Right lobe of liver (tissue), 4 donors: Measurements from ENCODE around the gene DDI1.

Experiments
- CTCF ChIP-seq, 4 donors: fragments of 200-600 bp in 3 of 4; fragments of 450-650 bp in 1 of 4; IDR thresholded peaks; one replicate each; pipeline versions ENCODE4 v1.5.1 to v1.8.0; 2016 to 2022; ENCODE audit warnings: antibody characterized with exemption in 4 of 4, mild to moderate bottlenecking in 2 of 4
- POLR2A ChIP-seq: fragments of 450-650 bp; IDR thresholded peaks from one replicate; pipeline ENCODE4 v1.6.1; 2017; ENCODE audit warnings: antibody characterized with exemption, mild to moderate bottlenecking
- donor health status: DM: no; HTN: no; CAD: no.
- donor health status: DM: no; HTN: no; CAD: no.
- donor health status: DM: no; HTN: yes; CAD: no.

GRCh38 chr11:103995896-103996295 is 40.5 kb upstream of the DDI1 start:
- TF ChIP-seq CTCF (IDR thresholded peaks at IDR 0.05) (no peak), POLR2A (no peak)
